HG02884 (cell line): ENCODE data around the gene GCA.
A peak's percentile ranks its signal among the peaks of the same experiment; 100 is the strongest.

Source experiments
- ATAC-seq: cut with Tn5 transposase; IDR thresholded peaks from one replicate; pipeline ENCODE4 v1.9.1; 2021; ENCODE audit warnings: mild to moderate bottlenecking, moderate library complexity; ENCODE audit not compliant: unreplicated experiment

Gene GCA, protein sequence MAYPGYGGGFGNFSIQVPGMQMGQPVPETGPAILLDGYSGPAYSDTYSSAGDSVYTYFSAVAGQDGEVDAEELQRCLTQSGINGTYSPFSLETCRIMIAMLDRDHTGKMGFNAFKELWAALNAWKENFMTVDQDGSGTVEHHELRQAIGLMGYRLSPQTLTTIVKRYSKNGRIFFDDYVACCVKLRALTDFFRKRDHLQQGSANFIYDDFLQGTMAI

DNA sequence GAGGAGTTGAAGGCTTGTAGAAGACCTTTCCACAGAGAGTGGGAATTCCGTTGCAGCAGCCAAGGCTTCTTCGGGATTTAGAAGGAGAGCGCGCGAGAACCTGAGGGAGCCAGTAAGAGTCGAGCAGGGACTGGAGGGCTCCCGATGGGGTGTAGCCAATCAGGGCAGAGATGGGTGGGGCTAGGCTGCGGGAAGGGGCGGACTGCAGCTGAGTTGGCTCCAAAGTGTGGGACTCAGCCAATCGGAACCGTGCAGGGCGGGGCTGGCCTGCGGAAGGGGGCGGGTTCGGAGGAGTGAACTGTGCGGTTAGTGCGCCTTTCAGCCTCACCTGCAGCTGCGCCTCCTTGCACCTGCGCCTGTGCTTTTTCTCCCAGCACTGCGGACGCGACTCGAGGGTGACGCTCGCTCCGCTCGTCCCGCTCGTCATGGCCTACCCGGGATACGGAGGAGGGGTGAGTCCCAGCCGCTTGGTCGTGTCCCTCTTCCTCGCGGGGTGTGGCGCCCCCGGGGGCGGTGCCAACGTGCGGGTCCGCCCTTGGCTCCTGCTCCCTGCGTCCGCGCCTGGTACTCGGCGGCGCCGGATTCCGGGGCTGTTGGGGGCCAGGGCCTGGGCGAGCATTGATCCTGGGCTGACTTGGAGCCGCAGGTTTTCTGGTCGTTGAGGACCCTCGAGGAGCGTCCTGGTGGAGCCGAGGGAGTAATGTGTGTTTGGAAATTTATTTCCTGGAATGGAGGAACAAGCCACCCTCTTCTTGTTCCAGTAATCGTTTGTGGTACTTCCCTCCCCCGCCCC, at the start of gene GCA:
Gene GCA, plus strand, starts transcription at position 309 of the 793 bp plus-strand sequence. Its CDS starts 117 bp downstream, at position 426.
- peak; percentile 99 for ATAC-seq

DNA sequence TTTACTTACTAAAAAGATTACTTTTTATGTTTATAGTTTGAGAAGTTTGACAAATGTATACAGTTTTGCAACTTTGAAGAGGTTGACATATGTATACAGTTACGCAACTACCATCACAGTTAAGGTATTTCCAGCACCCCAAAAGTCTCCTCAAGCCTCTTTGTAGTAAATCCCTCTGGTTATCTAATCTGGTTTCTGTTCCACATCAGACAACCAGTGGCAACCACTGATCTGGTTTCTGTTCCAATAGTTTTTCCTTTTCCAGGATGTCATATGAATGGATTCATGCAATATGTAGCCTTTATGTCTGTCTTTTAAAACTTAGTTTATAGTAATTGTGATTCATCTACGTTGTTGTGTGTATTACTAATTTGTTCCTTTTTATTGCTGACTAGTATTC, 48.9 kb upstream of the GCA start:
- no peak for ATAC-seq

DNA sequence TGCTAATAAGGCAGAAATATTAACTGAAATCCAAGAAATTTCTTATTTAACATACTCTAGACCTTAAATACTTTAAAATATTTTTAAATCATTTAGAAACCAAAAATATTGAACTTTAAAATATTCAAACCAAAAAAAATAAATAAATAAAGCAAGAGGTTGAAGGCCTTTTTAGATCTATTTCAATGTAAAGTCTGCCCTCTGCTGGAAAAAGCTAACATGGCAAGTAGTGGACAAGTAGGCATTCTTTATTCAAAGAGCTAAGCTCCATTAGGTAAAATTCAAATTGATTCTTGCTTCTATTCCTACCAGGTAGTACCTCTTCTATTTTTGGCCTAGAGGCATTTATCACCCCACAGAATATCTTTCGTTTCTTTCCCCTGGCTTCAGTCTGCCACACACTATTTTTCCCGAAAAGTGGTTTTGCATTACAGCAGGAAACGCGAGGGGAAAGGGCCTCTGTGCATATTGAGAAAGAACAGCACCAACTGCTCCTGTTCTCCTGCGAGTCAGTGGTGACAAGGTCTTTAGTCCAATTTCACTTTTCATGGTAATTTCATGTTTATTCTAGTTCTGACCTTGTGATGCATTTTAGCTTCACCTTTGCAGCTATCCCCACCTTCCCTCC, 45.9 kb upstream of the GCA start:
- ATAC-seq = peak; percentile 57

DNA sequence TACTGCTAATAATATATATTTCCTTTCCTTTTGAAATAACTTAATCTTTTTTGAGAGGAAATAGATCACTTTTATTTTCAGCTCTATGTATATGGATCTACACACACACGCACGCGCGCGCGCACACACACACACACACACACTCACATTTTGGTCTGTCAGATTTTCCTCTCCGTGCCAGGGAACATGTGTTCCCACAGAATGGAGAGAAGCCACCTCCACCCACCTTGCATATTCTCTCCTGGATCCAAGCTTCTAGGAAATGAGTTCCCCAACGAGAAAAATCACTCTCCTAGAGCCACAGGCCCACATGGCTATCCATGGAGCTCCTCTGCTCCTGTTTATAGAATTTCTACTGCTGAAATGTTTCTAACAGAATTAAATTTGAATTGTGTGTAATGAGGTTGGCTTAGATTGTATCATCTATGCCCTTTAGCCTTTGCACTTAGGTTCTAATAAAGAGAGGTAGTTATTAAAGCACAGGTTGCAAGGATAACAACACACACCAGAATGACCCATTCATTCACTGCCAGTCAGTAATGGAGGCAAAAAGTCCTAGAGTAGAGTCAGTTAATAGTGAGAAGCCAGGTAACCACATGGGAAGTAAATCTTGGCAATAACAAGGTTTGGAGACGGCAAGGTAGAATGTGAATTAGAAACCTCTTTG, 45.1 kb upstream of the GCA start:
- ATAC-seq = no peak

DNA sequence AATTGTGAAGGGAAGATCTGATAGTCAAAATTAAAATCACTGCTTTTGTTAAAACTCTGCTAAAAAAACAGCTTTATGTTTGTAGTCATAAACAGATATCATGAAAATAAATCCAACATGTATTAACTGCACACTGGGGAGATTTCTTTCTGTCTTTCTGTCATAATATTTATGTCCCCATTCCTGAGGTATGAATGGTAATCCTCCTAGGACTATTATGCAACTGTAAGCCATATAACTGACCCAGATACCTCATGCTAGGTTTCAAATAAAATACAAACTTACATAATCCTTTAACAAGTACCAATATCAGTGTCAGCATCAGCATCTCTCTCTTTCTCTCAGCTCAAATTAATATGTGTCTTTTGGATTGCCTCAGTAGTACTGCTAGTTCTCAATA, 43.7 kb upstream of the GCA start:
- no peak for ATAC-seq

DNA sequence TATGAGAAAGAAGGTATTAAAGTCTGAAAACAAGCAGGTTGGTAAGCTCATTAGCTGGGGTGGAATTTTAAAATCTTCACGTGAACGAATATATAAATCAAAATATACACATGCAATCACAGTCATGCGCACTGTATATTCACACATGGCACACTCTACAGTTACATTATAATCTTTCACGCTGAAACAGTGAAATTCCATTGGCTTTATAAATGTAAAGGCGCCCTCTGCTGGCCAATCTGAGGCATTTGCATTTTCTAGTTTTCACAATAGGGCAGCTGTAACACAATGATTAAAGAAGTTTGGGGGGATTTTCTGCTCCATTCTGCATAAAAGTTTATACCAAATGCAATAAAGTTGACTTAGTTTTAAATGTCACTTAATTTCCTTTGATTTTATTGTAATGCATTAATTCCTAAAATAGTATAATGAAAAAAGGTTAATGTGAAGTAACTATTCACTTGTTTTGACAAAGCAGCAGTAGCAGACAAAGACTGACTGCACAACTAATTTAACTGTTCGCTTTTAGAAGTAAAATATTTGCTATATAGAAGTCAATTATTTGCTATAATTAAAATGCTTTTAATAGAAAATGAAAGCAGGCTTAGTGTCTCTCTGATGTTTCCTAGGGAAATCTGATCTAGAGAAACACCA, 42.7 kb upstream of the GCA start:
- ATAC-seq = peak; percentile 79

DNA sequence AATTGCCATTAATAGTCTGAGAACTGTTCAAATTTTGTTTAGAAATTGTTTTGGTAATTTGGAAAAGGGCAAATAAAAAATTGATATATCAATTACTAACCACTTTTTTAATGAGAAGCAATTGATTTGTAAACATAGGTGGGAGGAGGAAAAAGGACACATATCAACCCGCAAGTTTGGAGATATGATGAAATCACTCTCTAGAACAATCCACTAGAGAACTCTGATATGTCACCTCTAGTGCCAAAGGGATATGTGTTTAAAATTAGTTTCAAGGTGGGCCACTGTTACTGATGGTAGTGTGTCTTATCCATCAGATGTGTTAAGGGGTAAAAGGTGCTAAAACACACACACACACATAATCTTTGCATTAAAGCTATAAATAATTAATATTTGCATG, 42.1 kb upstream of the GCA start:
- ATAC-seq = no peak

DNA sequence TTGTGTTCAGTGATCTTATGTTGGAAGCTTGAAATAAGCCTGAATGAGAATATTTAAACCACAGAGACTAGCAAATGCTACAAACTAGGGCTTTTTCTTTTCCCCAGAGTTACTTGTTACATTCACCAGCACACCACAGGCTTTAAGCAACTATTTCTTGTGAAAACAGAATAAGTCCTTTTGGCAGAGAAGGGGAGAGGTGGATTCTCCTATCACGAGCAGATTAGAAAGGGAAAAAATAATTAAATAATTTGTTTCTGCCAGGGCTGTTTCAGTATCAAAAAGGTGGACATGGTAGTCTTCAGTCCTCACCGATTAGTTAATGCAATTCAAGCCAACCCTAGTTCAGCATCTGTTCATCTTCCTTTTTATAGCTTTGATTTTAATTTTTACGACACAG, 38.0 kb upstream of the GCA start:
- ATAC-seq = no peak

DNA sequence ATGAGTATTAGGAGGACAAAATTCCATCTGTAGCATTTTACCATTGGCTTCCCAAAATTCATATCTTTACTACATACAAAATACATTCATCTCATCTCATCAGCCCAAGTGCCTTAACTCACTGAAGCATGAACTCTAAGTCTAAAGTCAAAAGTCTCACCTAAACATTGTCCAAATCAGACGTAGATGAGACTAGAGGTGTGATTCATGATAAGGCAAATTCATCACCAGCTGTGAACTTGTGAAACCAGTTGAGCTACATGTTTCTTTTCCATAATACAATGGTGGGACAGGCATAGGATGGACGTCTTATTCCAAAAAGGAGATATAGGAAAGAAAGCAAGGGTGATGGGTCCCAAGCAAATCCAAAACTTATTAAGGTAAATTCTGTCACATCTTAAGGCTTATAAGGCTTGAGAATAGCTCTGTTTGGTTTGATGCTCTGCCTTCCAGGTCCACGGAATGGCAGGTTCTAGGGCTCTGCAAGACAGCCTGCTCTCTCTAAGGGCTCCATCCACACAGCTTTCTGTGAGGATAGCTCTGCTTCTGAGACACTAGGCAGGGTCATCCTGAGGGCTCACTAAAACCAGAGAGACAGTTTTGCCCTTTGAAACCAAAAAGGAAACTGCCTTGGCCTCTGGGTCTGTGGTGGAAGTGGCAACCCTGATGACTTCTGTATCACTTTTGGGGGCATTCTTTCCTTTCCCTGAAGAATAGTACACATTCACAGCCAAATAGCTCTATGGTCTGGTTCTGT, 35.0 kb upstream of the GCA start:
- no peak for ATAC-seq

DNA sequence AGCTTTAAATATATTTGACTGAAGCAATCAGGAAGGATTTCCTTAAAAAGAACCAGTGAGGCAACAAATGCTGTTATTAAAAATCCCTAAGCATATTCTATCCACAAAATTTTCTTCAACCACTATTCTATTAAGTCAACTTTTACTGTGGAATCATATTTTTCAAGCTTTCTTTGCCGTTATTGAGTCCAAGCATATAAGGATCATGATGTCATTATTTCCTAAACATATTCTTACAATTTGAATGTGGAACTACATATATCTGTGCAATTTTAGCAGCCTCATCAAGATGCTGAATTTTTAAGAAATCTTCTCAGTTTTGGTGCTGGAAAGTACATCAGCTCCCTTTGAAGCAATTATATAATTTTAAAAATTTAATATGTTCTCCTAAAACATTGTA, 31.1 kb upstream of the GCA start:
- ATAC-seq = no peak

DNA sequence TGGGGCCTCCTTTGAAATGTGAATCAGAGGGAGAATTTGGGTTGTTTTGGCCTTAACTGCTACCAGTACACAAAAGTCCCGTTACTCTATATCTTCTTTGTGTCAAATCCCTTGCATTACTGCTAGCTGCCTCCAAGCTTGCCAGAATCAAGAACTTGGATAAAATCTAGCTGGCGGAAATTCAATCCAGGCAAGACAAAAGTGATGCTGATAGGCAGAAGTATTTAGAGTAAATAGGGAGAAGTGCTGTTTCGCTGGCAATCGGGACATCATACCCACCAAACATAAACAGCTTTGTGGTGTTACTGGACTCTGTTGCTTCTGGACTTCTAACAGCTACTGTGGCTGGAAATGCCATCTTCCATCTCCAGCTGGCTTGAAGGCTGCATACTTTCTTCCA, 28.0 kb upstream of the GCA start:
- no peak for ATAC-seq

DNA sequence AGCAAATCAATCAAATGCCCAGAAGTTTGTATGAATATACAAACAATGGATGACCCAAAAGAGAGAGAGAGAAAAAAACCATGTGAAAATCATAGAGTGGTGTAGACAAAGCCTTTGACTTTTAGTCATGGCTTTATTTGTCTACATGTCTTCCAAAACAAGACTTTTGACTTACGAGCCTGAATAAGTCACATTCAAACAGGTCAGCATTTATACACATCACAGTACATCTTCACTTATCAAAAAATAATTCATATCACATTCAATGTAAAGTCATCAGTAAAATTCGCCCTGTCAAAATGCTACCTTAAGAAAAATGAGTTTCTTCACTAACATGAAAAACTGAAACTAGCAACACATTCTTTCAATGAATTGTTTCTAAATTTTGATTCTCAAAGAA, 27.3 kb upstream of the GCA start:
- ATAC-seq = no peak

DNA sequence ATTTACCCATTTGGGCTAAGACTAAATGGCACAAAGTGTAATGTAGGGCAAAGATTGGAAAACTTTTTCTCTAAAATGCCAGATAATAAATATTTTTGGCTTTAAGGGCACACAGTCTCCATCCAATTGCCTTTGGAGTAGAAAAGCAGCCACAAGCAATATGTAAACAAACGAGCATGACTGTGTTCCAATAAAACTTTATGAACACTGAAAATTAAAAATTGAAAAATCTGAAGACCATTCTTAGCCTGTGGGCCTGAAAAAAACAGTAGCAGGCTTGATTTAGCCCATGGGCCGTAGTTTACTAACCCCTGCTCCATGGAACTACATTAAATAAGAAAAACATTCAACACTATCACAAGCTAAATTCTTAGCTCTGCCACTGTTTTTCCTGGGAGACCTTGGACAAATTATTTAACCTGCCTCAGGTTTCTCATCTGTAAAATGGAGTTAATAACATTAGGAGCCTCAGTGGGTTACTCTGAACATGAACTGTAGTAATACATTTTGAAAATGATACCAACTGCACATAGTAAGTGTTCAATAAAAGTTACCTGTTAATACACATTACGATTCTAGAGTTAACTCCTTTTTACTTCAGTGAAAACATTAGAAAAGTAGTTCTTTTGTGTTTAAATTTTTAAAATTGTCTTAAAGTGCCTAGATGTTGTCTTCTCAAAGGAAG, 26.7 kb upstream of the GCA start:
- no peak for ATAC-seq

DNA sequence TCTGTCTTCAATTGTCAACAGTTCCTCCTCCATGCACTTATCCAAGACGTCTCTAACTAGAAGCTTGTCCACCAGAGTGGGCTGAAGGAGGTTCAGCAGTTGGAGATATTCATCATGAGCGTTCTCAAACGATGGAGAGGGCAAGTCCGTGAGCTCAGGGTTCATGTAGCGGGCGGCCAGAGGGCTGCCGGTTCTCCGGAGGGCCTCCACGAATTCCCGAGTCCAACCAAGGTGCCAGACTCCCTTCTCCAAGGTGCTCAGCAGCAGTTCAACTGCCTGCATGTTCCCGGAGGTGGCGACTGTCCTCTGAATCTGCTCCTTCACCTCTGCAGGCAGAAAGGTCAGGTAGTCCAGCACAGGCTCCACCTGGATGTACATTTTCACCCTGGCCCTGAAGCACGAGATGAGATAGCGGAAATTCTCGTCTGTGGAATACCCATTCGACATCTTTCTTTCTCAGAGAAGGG, 26.0 kb upstream of the GCA start:
- peak; percentile 3 for ATAC-seq

DNA sequence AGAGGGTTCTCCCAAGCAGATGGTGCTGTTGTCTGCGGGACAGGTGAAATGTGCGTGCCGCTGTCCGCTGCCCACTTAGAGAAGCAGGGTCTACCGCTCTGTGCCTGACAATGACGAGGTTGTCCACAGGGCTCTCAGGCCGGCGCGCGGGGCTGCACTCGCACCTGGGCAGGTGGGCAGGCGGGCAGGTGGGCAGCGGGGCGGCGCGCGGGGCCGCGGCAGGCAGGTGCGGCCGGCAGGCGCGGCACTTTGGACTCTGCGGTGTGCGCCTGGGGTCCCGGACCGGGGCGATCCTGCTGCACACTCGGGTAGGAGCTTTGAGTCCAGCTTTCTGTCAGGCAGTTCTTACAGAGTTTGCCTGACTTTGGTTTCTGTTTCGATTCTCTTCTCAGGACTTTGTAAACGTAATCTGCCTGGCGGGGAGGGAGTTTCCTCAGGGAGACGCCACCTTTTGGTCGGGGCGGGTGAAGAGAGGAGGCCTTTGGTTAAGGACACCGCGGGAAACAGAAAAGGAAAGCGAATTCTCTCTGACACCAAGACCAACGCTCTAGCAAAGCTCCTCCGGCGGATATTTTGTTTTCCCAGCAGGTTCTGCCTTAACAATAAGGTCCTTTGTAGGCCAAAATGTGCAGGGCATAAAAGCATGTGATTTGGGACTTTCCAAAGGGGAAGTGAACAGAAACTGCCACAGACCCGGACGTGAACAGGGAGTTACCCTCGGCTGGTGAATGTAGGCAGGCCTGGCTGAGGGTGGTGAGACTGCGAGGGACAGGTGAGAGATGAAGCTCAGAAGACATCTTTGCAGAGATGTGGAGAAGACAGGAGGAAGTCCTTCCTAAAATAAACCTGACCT, 25.4 kb upstream of the GCA start, which contains the start of gene IFIH1:
Gene IFIH1, minus strand, starts transcription at position 357 of the 853 bp plus-strand sequence. CDS start 377 bp downstream, outside the sequence.
- ATAC-seq = peak; percentile 80

DNA sequence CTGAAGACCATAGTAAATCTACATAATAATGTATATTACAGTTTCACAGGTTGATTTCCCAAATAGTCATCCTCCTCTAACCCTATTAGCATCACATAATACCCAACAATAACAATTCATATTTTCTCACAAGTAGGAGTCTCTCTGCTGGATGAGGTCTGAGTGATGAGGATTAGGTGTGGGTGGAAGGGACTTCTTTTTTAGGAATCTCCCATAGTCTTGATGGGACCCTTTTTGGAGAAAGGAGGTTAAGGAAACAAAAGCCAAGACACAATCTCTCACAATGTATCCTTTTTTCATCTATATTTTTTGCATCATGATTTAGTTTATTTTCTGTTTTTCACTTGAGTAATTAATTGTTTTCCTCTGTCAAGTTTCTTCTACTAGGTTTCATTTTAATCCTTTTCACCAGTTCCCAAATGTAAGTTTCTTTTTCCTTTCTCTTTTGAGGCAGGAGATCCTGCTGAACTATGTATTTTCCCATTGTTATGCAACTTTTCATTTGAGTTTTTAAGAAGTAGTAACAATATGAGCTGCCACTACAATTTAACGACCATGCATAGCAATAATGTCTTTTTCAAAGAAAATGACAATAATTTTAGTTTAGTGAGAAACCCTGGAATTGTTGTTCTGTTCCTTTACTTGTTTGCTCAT, 22.9 kb upstream of the GCA start:
- no peak for ATAC-seq

DNA sequence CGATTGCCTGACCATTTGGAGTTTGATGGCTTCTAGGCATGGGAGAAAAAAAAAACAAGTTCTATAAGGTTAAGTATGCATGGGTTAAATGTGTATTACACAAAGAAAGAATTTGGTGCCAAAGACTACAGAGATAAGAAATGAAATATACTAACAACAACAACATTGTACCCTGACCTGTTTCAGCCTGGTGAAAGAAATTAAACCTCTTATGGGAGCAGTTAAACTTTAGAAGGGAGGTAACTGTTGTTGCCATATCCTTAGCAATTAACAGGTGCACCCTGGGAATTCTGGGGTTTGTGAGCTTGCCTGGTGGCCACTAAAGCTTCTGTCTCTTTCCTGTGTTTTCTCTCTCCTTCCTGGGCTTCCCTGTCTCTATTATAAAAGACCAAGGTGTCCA, 19.0 kb upstream of the GCA start:
- no peak for ATAC-seq

DNA sequence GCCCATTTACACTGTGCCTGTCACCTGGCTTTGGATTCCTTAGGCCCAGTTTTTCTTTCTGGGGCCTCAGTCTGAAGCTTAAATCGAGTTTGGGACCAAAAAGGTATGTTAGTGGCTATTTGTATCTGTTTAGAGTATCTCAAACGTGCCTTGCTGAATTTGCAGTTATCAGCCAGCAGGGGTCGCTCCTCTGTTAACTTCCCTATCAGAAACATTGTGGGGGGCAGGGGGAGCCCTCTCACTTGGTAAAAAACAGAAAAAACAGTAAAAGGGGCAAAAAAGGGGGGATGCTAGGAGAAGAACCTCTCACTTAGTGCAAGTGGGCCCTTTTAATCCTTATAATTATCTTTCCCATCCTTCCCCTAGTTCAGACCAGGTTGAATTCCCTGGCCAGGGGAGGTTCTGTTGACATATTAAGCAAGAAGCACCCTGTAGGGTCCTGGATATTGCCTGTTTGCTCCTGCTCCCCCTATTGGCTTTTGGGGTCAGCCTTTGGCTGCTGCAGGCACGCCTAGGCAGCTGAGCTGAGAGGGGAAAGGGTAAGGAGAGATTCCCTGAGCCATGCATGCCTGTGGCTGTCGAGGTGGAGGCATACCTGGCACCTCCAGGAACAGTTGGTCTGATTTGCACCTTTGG, 16.7 kb upstream of the GCA start:
- no peak for ATAC-seq
